HepG2 (cell line): ENCODE results near the gene SLC34A3. TPM values are rescaled to one million over a fixed set of nuclear protein-coding genes. Genes with fewer than 3 reads are reported as not detected.

Experiments
- ATAC-seq: fragments of 200-7000 bp; cut with Tn5 transposase; 3 replicates; pipeline ENCODE4 v1.9.1; 2020; ENCODE audit warnings: mild to moderate bottlenecking, moderate library complexity
- BruUV-seq: library from RNA; stranded (reverse); fragments of 400-500 nt; replicated peaks from 2 replicates; lab custom pipeline; 2021; lab: Mats Ljungman, UMichigan
- CTCF ChIA-PET: fragments of 300-600 bp; formaldehyde crosslinking; extraction: SDS; loops from one replicate; lab custom pipeline; 2021; ENCODE audit warnings: low total read pairs, inconsistent platforms, low intra/inter-chr PET ratio; lab: Yijun Ruan, JAX
- POLR2A ChIA-PET: fragments of 350-600 bp; sonication (Branson Sonifier 250); formaldehyde crosslinking; loops from one replicate; lab custom pipeline; 2020; ENCODE audit warnings: antibody characterized with exemption, inconsistent platforms; lab: Yijun Ruan, JAX
- DNase-seq: peaks from one replicate; pipeline ENCODE4 v3.0.0-alpha.2; 2015; ENCODE audit warnings: low spot score
- FAIRE-seq: peaks from 3 replicates; lab custom pipeline; 2011; peaks lifted over from hg19 to GRCh38; lab: Jason Lieb, UNC
- H2AFZ ChIP-seq: one replicate; pipeline ENCODE4 v1.6.1; 2011; ENCODE audit warnings: low read length, inconsistent platforms
- H3K27ac ChIP-seq: fragments of 300-600 bp; 3 replicates; pipeline ENCODE4 v1.8.0; 2011; ENCODE audit warnings: mixed run types, mild to moderate bottlenecking, mixed read lengths, low read length, inconsistent platforms; ENCODE audit not compliant: insufficient read depth; ENCODE audit errors: extremely low read length
- H3K27me3 ChIP-seq, 2 experiments: fragments of 200-600 bp in 1 of 2; 2 replicates in 1 of 2; 3 replicates in 1 of 2; pipeline versions ENCODE4 v1.6.0 to v1.8.0; 2011; ENCODE audit warnings: low read length in 2 of 2, mild to moderate bottlenecking in 2 of 2, moderate library complexity in 2 of 2, inconsistent platforms in 1 of 2; ENCODE audit not compliant: insufficient read depth in 2 of 2, control insufficient read depth in 1 of 2
- H3K36me3 ChIP-seq, 2 experiments: fragments of 200-600 bp in 1 of 2; replicated peaks in 1 of 2; 2 replicates in 1 of 2; 3 replicates in 1 of 2; pipeline versions ENCODE4 v1.5.1 to v1.8.0; 2011; ENCODE audit warnings: low read length in 2 of 2, inconsistent platforms in 1 of 2; ENCODE audit not compliant: insufficient read depth in 2 of 2, control insufficient read depth in 1 of 2
- H3K4me1 ChIP-seq: 2 replicates; pipeline ENCODE4 v1.5.1; 2012; ENCODE audit warnings: low read length, inconsistent platforms; ENCODE audit not compliant: insufficient read depth
- H3K4me2 ChIP-seq: 2 replicates; pipeline ENCODE4 v1.6.0; 2011; ENCODE audit warnings: low read depth, low read length, inconsistent platforms
- H3K4me3 ChIP-seq, 3 experiments: fragments of 200-600 bp in 1 of 3; sonication (generic), shearing (Covaris generic) in 1 of 3; replicated peaks in 1 of 3; 2 replicates each; pipeline ENCODE4 v1.5.1; 2011 to 2016; ENCODE audit warnings: low read length in 3 of 3, inconsistent platforms in 2 of 3, low read depth in 2 of 3, mild to moderate bottlenecking in 2 of 3, control low read depth in 1 of 3, mixed read lengths in 1 of 3; ENCODE audit not compliant: insufficient read depth in 1 of 3
- H3K79me2 ChIP-seq: one replicate; pipeline ENCODE4 v1.6.1; 2011; ENCODE audit warnings: low read length, inconsistent platforms; ENCODE audit not compliant: insufficient read depth
- H3K9ac ChIP-seq: 2 replicates; pipeline ENCODE4 v1.6.0; 2011; ENCODE audit warnings: mild to moderate bottlenecking, low read depth, low read length, inconsistent platforms; ENCODE audit not compliant: insufficient read depth
- H3K9me3 ChIP-seq: 2 replicates; pipeline ENCODE4 v1.5.1; 2012; ENCODE audit warnings: mild to moderate bottlenecking, low read length
- H4K20me1 ChIP-seq: 2 replicates; pipeline ENCODE4 v1.6.0; 2011; ENCODE audit warnings: inconsistent platforms, mild to moderate bottlenecking, low read length, moderate library complexity; ENCODE audit not compliant: insufficient read depth
- CAMTA2 ChIP-seq: sonication (generic); formaldehyde crosslinking; IDR thresholded peaks from 2 replicates; pipeline ENCODE4 v1.4.0; 2020; ENCODE audit warnings: mild to moderate bottlenecking, missing genetic modification reagents, borderline replicate concordance
- ETV6 ChIP-seq: sonication (generic); formaldehyde crosslinking; conservative IDR thresholded peaks from 2 replicates; pipeline ENCODE4 v1.4.0; 2020; ENCODE audit warnings: missing genetic modification reagents
- FOSL2 ChIP-seq: sonication (generic); formaldehyde crosslinking; IDR thresholded peaks from 2 replicates; pipeline ENCODE4 v1.4.0; 2020; ENCODE audit warnings: missing genetic modification reagents
- HNRNPK ChIP-seq: fragments of 200-400 bp; formaldehyde crosslinking; IDR thresholded peaks from 2 replicates; pipeline ENCODE4 v1.6.1; 2018; ENCODE audit warnings: low read length, low read depth, moderate library complexity, mild to moderate bottlenecking; ENCODE audit not compliant: poor library complexity, severe bottlenecking
- LCORL ChIP-seq, 2 experiments: fragments of 450-650 bp in 1 of 2; sonication (generic) in 1 of 2; formaldehyde crosslinking in 1 of 2; IDR thresholded peaks; 2 replicates each; pipeline versions ENCODE4 v1.5.0 to v1.6.1; 2017 to 2020; ENCODE audit warnings: antibody characterized with exemption in 1 of 2, missing genetic modification reagents in 1 of 2
- POLR2A ChIP-seq, 2 experiments: IDR thresholded peaks; 2 replicates each; pipeline ENCODE4 v1.6.1; 2011; ENCODE audit warnings: low read depth in 2 of 2, low read length in 2 of 2, mild to moderate bottlenecking in 1 of 2, moderate library complexity in 1 of 2; ENCODE audit not compliant: insufficient read depth in 1 of 2
- POLR2AphosphoS5 ChIP-seq: IDR thresholded peaks from 2 replicates; pipeline ENCODE4 v1.6.1; 2012; ENCODE audit warnings: low read depth, low read length
- SALL1 ChIP-seq: sonication (generic); formaldehyde crosslinking; IDR thresholded peaks from 2 replicates; pipeline ENCODE4 v1.8.0; 2022; ENCODE audit warnings: mild to moderate bottlenecking, missing genetic modification reagents
- TMF1 ChIP-seq: sonication (generic); formaldehyde crosslinking; IDR thresholded peaks from 2 replicates; pipeline ENCODE4 v1.8.1; 2022; ENCODE audit warnings: low read depth, missing genetic modification reagents
- ZNF850 ChIP-seq: sonication (generic); formaldehyde crosslinking; conservative IDR thresholded peaks from 2 replicates; pipeline ENCODE4 v1.9.0; 2021; ENCODE audit warnings: mild to moderate bottlenecking, missing genetic modification reagents
- ZNF891 ChIP-seq: sonication (generic); formaldehyde crosslinking; IDR thresholded peaks from 2 replicates; pipeline ENCODE4 v1.5.0; 2020; ENCODE audit warnings: mild to moderate bottlenecking, missing genetic modification reagents
- WGBS: methylation state at CpG from one replicate; pipeline ENCODE4 v1.1.6; 2017; ENCODE audit warnings: low lambda C conversion rate; 5-methylcytosine and 5-hydroxymethylcytosine counted together
- in situ Hi-C: cut with HindIII; loops from 2 replicates; pipeline ENCODE4 v1.10.0; 2017; ENCODE audit warnings: low pct_unique_long_range_greater_than_20kb; ENCODE audit not compliant: extremely low pct_ligation_motif_present
- intact Hi-C: fragments of 100-400 bp; cut with micrococcal nuclease; formaldehyde crosslinking; loops from one replicate; pipeline ENCODE4 v1.10.0; 2022; ENCODE audit not compliant: unreplicated experiment
- polyA plus RNA-seq, 8 experiments: library from polyadenylated mRNA; depleted of rRNA in 3 of 8; stranded (reverse) in 7 of 8; unstranded in 1 of 8; fragments of >200 nt; fragmentation: Illumina TruSeq in 4 of 8; extraction: Trizol in 4 of 8; gene quantifications; 2 replicates each; pipeline versions ENCODE4 v1.2.1 to v1.2.3, GENCODE V29; 2011 to 2016; ENCODE audit warnings: low read depth in 4 of 8, missing spikeins in 1 of 8, mixed read lengths in 1 of 8; ENCODE audit not compliant: insufficient read depth in 1 of 8
- total RNA-seq, 5 experiments: library from RNA; depleted of rRNA; stranded (reverse); fragments of >200 nt; fragmentation: Illumina TruSeq; extraction: Trizol; gene quantifications; 2 replicates each; pipeline ENCODE4 v1.2.3, GENCODE V29; 2016; ENCODE audit warnings: low read depth in 1 of 5
- TF ChIP-seq, protein P1 (sequence below): sonication (generic); formaldehyde crosslinking; IDR thresholded peaks from 2 replicates; pipeline ENCODE4 v1.8.0; 2022; ENCODE audit warnings: missing genetic modification reagents, mild to moderate bottlenecking, borderline replicate concordance
- TF ChIP-seq, protein P2 (sequence below): sonication (generic); formaldehyde crosslinking; IDR thresholded peaks from 2 replicates; pipeline ENCODE4 v1.8.0; 2022; ENCODE audit warnings: mild to moderate bottlenecking, missing genetic modification reagents, moderate library complexity
- TF ChIP-seq, protein P3 (sequence below): IDR thresholded peaks from 2 replicates; pipeline ENCODE4 v1.6.1; 2016
- TF ChIP-seq, protein P4 (sequence below): sonication (generic); formaldehyde crosslinking; IDR thresholded peaks from 2 replicates; pipeline ENCODE4 v1.5.1; 2020; ENCODE audit warnings: missing genetic modification reagents, mild to moderate bottlenecking, borderline replicate concordance

The SLC34A3 gene
- total and polyA plus RNA-seq, 2 of the 13 experiments (the other 11 are each of a cell fraction or from before 2014, with no cell fraction given), result 0.07 to 1.0 TPM

DNA sequence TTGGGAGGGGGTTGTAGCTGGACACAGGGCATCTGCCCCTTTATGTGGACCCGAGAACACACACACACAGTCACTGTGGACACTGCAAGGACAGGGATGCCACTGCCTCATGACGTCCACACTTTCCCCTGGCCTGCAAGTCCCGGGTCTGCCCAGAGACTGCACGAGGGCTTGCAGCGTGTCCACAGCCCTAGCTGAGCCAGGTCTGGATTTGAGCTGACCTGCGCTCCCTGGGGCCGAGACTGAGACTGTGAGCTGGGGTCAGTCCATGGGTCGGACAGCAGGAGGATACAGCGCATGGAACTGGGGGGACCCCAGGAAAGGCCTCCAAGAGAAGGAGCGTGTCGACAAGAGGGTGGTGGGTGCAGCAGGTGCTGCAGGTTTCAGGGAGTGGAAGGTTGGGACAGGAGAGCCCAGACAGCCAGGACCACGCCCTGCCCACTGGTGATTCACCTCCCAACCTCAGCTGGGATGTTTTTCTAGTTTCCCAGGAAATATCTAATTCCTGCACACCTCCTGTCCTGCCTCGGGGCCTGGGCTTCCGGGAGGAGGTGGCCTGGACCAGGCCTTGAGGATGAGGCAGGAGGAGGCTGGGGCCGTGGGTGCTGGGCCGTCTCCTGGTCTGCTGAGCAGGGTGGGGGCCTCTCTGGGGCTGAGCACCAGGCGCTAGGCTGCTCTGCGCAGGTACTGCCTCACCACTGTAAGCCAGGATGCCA is 4.2 kb upstream of the SLC34A3 start (continued):
- TF ChIP-seq POLR2AphosphoS5 (0 out of 2 replicates have a peak, but pooled peaks have one; percentile 16), FOSL2 (peak; percentile 11; the same call in 1 of the 2 replicates), TMF1 (CRISPR knock-in tag) (0 out of 2 replicates have a peak, but pooled peaks have one; percentile 12), POLR2A (IDR thresholded peaks at IDR 0.05; ENCODE audit: insufficient read depth in 1 of 2, low read depth in 2 of 2, low read length in 2 of 2) (peak in 1 of 2 experiments; percentile 44; a peak in 1 of 4 replicates), ETV6 (CRISPR knock-in tag) (no peak)

DNA sequence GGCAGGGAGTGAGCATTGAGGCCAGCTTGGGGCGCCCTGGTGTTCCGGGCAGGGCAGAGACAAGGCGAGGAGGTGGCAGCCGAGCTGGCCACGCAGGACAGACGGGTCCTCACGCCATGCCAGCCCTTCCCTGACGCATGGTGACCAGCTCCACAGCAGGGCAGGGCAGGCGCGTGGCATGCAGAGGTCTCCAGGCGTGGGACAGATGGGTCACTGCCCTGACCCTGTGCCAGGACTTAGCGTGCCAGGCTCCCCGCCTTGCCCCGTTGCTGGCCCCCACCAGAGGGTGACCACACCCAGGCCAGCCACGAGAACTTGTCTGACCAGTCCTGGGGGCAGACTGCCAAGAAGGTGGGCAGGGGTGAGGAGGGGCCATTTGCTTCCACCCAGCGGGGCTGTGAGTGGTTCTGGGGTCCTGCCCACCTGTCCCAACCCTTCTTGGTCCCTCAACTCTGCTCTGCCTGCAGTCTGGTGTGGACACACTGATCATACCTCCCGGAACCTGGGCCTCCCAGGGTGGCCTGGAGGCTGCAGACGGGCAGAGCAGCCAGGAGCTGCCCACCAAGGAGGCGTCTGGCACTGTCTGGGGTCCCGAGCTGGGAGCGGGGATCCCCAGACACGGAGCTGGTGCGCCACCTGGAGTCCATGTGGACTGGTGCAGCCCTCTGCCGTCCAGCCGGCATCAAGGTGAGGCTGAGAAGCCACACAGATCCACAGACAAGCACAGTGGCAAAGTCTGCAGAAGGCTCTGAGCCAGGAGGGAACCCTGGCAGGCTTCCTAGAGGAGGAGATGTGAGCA is 3.4 kb upstream of the SLC34A3 start, which contains the start of gene RNF224:
Gene RNF224 (plus strand): TSS at position 449 of the 799 bp plus-strand sequence. CDS start 834 bp downstream, outside the sequence.
- in situ Hi-C loops (loop anchor here (5.0 kb wide), 2 partner anchors 40 to 115 kb away; partner anchors contain the start of genes ANAPC2, DPP7 and SSNA1), intact Hi-C loops (loop anchor here (2.0 kb wide), 2 partner anchors 38 to 106 kb away; partner anchors contain the start of genes ANAPC2 and SSNA1)
- FAIRE-seq, result peak; percentile 4
- ATAC-seq, result peak; percentile 35
- 0% methylated on average over 3 of the region's 25 CpGs for WGBS
- H3K4me3 ChIP-seq, result peak within 1 kb of the TSS in 2 of 3 experiments; percentile 62 to 72; a peak in 3 of 6 replicates
- ChIA-PET POLR2A (interaction anchor here (0.7 to 13.4 kb wide), 15 partner anchors 9 to 109 kb away, joined by 3 to 225 read pairs (median 4); partner anchors contain the start of genes ANAPC2, NDOR1, SSNA1 and TMEM203), CTCF (interaction anchor here (0.7 to 1.5 kb wide), 5 partner anchors 9 to 64 kb away, joined by 3 to 16 read pairs (median 3); partner anchors contain the start of genes ANAPC2 and SSNA1)
- peak; percentile 69 for DNase-seq
- no peaks in the 10 kb centered on the region for H3K9me3 ChIP-seq
- BruUV-seq, result no TSS peak
- no peaks in the 10 kb centered on the region for H3K36me3 ChIP-seq
- peak within 1 kb of the TSS; percentile 31; the same call in 1 of the 2 replicates for H3K9ac ChIP-seq
- H3K27ac ChIP-seq, result no peak within 1 kb of the TSS
- no peaks in the 10 kb centered on the region; a peak in 1 of 5 replicates for H3K27me3 ChIP-seq
- H4K20me1 ChIP-seq, result no peaks in the 10 kb centered on the region
- H3K79me2 ChIP-seq, result no peaks in the 10 kb centered on the region
- H3K4me1 ChIP-seq, result peaks cover 82% of the 10 kb centered on the region
- H2AFZ ChIP-seq, result no peak within 1 kb of the TSS
- H3K4me2 ChIP-seq, result peak within 1 kb of the TSS; percentile 96
- TF ChIP-seq, protein P1, sequence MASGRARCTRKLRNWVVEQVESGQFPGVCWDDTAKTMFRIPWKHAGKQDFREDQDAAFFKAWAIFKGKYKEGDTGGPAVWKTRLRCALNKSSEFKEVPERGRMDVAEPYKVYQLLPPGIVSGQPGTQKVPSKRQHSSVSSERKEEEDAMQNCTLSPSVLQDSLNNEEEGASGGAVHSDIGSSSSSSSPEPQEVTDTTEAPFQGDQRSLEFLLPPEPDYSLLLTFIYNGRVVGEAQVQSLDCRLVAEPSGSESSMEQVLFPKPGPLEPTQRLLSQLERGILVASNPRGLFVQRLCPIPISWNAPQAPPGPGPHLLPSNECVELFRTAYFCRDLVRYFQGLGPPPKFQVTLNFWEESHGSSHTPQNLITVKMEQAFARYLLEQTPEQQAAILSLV (CRISPR knock-in tag), result 0 out of 2 replicates have a peak, but pooled peaks have one; percentile 13
- TF ChIP-seq, protein P2, sequence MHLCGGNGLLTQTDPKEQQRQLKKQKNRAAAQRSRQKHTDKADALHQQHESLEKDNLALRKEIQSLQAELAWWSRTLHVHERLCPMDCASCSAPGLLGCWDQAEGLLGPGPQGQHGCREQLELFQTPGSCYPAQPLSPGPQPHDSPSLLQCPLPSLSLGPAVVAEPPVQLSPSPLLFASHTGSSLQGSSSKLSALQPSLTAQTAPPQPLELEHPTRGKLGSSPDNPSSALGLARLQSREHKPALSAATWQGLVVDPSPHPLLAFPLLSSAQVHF (CRISPR knock-in tag), result no peak
- TF ChIP-seq, protein P3, sequence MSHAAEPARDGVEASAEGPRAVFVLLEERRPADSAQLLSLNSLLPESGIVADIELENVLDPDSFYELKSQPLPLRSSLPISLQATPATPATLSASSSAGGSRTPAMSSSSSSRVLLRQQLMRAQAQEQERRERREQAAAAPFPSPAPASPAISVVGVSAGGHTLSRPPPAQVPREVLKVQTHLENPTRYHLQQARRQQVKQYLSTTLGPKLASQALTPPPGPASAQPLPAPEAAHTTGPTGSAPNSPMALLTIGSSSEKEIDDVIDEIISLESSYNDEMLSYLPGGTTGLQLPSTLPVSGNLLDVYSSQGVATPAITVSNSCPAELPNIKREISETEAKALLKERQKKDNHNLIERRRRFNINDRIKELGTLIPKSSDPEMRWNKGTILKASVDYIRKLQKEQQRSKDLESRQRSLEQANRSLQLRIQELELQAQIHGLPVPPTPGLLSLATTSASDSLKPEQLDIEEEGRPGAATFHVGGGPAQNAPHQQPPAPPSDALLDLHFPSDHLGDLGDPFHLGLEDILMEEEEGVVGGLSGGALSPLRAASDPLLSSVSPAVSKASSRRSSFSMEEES, result 0 out of 2 replicates have a peak, but pooled peaks have one; percentile 15
- no peak for TF ChIP-seq TMF1 (CRISPR knock-in tag)
- peak; percentile 68; the same call in 1 of the 2 replicates for TF ChIP-seq ZNF891 (CRISPR knock-in tag)
- TF ChIP-seq CAMTA2, result no peak
- TF ChIP-seq ZNF850 (CRISPR knock-in tag), result no peak
- TF ChIP-seq LCORL (IDR thresholded peaks at IDR 0.05), result no peak
- TF ChIP-seq LCORL (CRISPR knock-in tag; IDR thresholded peaks at IDR 0.05), result peak; percentile 76; the same call in 1 of the 2 replicates
- TF ChIP-seq, protein P4, sequence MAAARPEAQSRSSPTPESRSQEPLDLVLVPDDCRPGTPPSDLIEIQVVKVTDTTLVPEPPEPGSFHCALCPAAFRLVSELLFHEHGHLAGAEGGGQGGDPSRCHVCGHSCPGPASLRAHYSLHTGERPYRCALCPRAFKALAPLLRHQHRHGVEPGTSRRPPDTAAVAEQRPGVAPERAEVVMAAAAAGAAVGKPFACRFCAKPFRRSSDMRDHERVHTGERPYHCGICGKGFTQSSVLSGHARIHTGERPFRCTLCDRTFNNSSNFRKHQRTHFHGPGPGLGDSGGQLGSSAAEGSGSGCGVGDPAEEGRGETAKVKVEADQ (CRISPR knock-in tag), result 0 out of 2 replicates have a peak, but pooled peaks have one; percentile 22
- TF ChIP-seq SALL1 (CRISPR knock-in tag), result peak; percentile 55
- TF ChIP-seq HNRNPK, result no peak
